GM12875 (cell line): ENCODE measurements around the gene NAPSA.

Experiments
- H3K4me3 ChIP-seq: one replicate; pipeline ENCODE4 v1.5.1; 2011; ENCODE audit warnings: low read depth, low read length, control low read depth
- TF ChIP-seq, protein P1 (sequence below): IDR thresholded peaks from 2 replicates; pipeline ENCODE4 v1.5.1; 2011; ENCODE audit warnings: low read depth, mild to moderate bottlenecking, control low read depth, inconsistent platforms, low read length, moderate library complexity, borderline replicate concordance; ENCODE audit not compliant: insufficient read depth

NAPSA gene

DNA sequence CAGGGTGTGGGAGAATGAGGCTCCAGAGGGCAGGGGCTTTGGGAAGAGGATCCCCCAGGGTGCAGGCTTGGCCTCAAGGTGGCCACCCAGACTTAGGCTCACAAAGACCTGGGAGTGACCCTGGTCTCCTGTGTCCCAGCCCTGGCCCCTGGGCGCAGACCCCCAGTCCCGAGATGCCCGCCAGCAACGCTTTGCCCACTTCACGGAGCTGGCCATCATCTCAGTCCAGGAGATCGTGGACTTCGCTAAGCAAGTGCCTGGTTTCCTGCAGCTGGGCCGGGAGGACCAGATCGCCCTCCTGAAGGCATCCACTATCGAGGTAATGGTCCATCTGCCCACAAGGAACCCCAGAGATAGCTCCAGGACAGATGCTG, 13.4 kb upstream of the NAPSA start:
- TF ChIP-seq, protein P1, sequence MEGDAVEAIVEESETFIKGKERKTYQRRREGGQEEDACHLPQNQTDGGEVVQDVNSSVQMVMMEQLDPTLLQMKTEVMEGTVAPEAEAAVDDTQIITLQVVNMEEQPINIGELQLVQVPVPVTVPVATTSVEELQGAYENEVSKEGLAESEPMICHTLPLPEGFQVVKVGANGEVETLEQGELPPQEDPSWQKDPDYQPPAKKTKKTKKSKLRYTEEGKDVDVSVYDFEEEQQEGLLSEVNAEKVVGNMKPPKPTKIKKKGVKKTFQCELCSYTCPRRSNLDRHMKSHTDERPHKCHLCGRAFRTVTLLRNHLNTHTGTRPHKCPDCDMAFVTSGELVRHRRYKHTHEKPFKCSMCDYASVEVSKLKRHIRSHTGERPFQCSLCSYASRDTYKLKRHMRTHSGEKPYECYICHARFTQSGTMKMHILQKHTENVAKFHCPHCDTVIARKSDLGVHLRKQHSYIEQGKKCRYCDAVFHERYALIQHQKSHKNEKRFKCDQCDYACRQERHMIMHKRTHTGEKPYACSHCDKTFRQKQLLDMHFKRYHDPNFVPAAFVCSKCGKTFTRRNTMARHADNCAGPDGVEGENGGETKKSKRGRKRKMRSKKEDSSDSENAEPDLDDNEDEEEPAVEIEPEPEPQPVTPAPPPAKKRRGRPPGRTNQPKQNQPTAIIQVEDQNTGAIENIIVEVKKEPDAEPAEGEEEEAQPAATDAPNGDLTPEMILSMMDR = no peak
- no peak overlapping the region for H3K4me3 ChIP-seq

DNA sequence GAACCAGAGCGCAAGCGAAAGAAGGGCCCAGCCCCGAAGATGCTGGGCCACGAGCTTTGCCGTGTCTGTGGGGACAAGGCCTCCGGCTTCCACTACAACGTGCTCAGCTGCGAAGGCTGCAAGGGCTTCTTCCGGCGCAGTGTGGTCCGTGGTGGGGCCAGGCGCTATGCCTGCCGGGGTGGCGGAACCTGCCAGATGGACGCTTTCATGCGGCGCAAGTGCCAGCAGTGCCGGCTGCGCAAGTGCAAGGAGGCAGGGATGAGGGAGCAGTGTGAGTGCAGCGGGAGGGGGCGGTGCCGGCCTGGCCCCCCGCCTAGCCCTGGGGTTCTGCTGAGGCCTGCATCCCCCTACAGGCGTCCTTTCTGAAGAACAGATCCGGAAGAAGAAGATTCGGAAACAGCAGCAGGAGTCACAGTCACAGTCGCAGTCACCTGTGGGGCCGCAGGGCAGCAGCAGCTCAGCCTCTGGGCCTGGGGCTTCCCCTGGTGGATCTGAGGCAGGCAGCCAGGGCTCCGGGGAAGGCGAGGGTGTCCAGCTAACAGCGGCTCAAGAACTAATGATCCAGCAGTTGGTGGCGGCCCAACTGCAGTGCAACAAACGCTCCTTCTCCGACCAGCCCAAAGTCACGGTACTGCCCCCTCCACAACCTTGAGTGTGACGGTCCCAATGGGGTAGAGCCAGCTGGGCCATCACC, 12.9 kb upstream of the NAPSA start:
- TF ChIP-seq, protein P1 = no peak

DNA sequence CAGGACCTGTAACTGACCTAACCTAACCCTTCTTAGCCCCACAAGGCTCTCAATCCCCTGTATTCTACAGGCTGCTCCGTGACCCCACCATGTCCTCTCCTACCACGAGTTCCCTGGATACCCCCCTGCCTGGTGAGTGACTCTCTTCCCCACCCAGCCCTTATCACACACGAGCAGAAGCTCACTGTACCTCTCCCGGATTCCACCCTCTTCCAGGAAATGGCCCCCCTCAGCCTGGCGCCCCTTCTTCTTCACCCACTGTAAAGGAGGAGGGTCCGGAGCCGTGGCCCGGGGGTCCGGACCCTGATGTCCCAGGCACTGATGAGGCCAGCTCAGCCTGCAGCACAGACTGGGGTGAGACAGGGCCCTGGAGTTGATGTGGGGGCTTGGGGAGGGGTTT, 12.1 kb upstream of the NAPSA start:
- no peak overlapping the region for H3K4me3 ChIP-seq
- TF ChIP-seq, protein P1 = no peak

More for the DNA sequence above, 12.9 kb upstream of the NAPSA start:
- H3K4me3 ChIP-seq = no peak overlapping the region

DNA sequence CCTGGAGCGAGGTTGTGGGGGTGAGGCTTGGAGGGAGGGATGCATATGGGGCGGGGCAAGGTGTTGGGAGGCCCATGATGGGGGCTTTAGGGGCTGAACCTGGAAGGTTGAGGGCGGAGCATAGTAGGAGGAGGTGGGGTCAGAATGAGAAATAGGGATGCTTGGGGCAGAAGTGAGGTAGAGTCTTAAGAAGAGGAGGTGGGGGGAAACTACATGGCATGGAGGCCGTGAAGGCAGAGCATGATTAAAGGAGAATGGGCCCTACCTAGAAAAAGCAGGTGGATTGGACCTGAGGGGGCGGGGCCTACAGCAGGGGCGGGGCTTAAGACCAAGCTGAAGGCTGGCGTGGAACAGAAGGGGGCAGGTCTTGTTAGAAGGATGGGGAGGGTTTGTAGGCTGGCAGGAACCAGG, 11.6 kb upstream of the NAPSA start:
- TF ChIP-seq, protein P1 = no peak
- peak overlapping the region; percentile 16 for H3K4me3 ChIP-seq

DNA sequence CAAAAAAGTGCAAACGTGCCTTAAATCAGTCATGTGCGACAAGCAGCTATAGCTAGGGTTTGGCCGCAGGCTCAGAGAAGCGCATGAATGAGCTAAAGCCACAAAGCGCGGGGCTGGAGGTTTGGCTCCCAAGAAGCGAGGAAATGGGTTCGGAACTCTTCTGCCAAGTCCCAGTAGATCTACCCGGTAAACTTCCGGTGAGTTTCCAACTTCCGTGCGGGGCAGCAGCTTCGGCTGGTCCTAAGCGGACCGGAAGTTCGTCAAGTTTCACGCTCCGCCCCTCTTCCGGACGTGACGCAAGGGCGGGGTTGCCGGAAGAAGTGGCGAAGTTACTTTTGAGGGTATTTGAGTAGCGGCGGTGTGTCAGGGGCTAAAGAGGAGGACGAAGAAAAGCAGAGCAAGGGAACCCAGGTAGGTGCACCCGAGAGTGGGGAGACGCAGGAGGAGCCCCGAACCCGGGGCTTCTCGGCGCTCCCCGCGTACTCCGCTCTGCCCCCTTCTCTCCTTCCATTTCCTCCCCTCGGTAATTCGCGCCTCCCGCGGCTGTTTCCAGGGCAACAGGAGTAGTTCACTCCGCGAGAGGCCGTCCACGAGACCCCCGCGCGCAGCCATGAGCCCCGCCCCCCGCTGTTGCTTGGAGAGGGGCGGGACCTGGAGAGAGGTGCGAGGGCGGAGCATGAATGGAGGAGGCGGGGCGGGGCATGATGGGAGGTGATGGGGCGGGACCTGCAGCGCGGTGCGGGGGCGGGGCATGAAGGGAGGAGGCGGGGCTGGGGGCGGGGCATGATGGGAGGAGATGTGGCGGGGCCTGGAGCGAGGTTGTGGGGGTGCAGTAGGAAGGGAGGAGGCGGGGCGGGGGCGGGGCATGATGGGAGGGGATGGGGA, 11.0 kb upstream of the NAPSA start, which contains the start of gene NR1H2:
Gene NR1H2 (plus strand): TSS at position 292 of the 885 bp plus-strand sequence. CDS start 1,149 bp downstream, outside the sequence.
- peak within 1 kb of the TSS; percentile 99 for H3K4me3 ChIP-seq
- TF ChIP-seq, protein P1 = no peak

DNA sequence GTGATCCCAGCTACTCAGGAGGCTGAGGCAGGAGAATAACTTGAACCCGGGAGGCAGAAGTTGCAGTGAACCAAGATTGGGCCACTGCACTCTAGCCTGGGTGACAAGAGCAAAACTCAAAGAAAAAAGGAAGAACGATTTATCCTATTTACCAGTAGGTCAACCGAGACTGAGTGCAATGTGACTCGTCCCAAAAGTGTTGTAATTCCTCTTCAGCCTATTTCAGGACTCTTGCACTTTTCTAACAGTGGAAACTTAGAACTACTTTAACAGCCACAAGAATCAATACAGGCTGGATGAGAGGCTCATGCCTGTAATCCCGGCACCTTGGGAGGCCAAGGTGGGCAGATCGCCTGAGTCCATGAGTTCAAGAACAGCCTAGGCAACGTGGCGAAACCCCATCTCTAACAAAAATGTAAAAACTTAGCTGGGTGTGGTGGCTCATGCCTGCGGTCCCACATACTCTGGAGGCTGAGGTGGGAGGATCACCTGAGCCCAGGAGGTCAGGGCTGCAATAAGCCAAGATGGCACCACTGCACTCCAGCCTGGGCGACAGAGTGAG, 6.6 kb upstream of the NAPSA start:
- H3K4me3 ChIP-seq = no peak overlapping the region
- TF ChIP-seq, protein P1 = no peak
